Astrocyte (in vitro differentiated cells and primary cell): ENCODE measurements around the gene CORO2A.

Experiments
- CTCF ChIP-seq: IDR thresholded peaks from 2 replicates; pipeline ENCODE4 v1.5.1; 2011; ENCODE audit warnings: low read depth, mild to moderate bottlenecking, inconsistent platforms, low read length, moderate library complexity; ENCODE audit not compliant: insufficient read depth
- EZH2 ChIP-seq: IDR thresholded peaks from 2 replicates; pipeline ENCODE4 v1.6.1; 2012; ENCODE audit warnings: mild to moderate bottlenecking, low read length, inconsistent platforms; ENCODE audit not compliant: insufficient read depth

- TF ChIP-seq CTCF (no peak), EZH2 (no peak)
Observed at GRCh38 chr9:98219794-98220370, 27.4 kb upstream of the CORO2A start.
